Right ventricle myocardium superior (tissue), 1 donor: Measurements from ENCODE around the gene SLMAP. TPM values are rescaled to one million over a fixed set of nuclear protein-coding genes. Genes with fewer than 3 reads are reported as not detected.

Experiments
- ATAC-seq: fragments of 200-7000 bp; cut with Tn5 transposase; one replicate; pipeline ENCODE4 v1.9.1; 2020; ENCODE audit warnings: mild to moderate bottlenecking; ENCODE audit not compliant: poor library complexity
- DNase-seq: peaks from one replicate; pipeline ENCODE4 v3.0.0-alpha.2; 2020
- intact Hi-C: fragments of 100-400 bp; cut with DNase I; formaldehyde crosslinking; loops from one replicate; pipeline ENCODE4 v1.11.2; 2022
- total RNA-seq: library from RNA; stranded (reverse); fragmentation: NEBNext Ultra II Directional; extraction: Animal tissue kit (Norgen Biotek cat#: 25700); gene quantifications from one replicate; pipeline ENCODE4 v1.2.1, GENCODE V29; 2021
- donor health status: DM: no; HTN: yes; CAD: no; lungs with severe emphysema.

SLMAP gene
- total RNA-seq, 1 donor from 2014 or later, result 274 TPM

DNA sequence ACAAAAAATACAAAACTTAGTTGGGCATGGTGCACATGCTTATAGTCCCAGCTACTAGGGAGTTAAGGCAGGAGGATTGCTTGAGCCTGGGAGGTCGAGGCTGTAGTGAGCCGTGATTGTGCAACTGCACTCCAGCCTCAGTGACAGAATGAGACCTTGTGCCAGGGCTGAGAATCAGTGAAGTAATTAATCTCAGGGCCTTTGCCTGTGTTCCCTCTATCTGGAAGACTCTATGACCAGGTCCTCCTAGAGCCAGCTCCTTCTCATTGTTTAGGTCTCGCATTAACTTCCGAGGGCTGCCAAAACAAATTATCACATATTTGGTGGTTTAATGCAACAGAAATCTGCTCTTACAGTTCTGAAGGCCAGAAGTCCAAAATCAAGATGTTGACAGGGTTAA, 210.7 kb downstream of the SLMAP start:
- peak; percentile 48 for ATAC-seq
- DNase-seq, result peak; percentile 49
- intact Hi-C loops, result no loop called here

DNA sequence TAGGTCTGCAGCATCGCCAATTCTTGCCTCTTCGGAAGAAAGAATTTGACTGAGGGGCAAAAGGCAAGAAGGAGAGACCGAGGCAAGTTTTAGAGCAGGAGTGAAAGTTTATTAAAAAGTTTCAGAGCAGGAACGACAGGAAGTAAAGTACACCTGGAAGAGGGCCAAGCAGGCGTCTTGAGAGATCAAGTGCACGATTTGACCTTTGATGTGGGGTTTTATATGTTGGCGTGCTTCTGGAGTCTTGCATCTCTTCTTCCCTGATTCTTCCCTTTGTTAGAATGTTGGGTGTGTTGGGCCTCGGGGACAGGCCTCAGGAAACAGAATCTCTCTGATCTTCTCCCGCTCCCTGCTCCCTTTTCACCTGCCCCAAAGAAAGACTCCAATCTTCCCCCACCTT, 211.5 kb downstream of the SLMAP start:
- ATAC-seq (no peak), DNase-seq (peak; percentile 1)
- intact Hi-C loops, result no loop called here

DNA sequence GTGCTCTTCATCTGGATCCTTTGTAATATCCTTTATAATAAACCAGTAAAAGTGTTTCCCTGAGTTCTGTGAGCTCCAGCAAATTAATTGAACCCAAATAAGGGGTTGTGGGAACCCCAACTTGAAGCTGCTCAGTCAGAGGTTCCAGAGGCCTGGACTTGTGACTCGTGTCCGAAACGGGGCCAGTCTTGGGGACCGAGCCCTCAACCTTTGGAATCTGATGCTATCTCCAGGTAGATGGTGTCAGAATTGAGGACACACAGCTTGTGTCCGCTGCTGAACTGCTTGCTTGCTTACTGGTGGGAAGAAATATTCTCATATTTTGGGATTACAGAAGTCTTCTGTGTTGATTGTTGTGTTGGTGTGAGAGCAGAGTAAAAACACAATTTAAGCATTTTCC, 212.4 kb downstream of the SLMAP start:
- ATAC-seq (no peak), DNase-seq (no peak)
- intact Hi-C loops, result no loop called here

DNA sequence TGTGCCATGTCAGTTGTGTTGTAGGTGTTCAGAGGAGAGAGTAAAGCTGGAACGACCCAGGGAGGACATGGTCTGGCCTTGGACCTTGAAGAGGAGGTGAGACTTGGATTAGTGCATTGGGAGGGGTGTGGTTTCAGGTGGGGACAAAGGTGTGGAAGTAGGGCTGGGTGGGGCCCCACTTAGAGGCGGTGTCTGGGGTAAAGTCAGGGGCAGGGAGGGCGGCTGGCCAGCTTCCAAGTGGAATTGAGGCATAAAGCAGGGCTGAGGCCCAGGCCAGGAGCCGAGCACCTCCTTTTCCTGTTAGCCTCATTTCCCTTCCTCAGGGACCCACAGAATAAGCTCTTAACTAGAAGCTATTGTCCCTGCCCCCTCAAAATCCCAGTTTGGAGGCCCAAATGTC, 215.9 kb downstream of the SLMAP start:
- intact Hi-C loops, result no loop called here
- peak; percentile 55 for ATAC-seq

DNA sequence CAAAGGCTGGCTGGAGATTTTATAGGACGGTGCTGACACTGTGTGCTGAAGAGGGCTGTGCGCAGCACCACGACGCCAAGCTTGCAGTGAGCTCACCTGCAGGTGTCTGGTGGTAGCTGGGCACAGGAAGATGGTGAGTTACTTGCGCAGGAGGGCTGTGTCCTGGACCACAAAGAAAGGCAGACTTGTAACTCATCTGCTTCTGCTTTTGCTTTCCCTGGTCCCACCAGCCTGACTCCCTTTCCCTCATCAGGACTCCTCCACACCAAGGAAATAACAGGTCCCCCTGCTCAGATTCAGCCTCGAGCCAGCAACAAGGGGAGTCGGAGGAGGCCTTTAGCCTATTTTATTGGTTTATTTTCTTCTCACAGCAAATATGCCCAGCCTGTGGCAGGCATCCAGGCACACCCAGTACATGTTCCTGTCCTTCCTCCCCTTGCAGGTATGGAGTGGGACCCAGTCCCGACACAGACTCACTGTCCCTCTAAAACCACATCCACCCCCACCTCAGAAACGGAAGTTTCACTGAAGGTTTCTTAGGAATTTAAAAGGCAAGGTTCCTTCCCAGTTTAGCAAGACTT, 216.5 kb downstream of the SLMAP start:
- intact Hi-C loops, result no loop called here

More for the DNA sequence above, 215.9 kb downstream of the SLMAP start:
- DNase-seq, result no peak

DNA sequence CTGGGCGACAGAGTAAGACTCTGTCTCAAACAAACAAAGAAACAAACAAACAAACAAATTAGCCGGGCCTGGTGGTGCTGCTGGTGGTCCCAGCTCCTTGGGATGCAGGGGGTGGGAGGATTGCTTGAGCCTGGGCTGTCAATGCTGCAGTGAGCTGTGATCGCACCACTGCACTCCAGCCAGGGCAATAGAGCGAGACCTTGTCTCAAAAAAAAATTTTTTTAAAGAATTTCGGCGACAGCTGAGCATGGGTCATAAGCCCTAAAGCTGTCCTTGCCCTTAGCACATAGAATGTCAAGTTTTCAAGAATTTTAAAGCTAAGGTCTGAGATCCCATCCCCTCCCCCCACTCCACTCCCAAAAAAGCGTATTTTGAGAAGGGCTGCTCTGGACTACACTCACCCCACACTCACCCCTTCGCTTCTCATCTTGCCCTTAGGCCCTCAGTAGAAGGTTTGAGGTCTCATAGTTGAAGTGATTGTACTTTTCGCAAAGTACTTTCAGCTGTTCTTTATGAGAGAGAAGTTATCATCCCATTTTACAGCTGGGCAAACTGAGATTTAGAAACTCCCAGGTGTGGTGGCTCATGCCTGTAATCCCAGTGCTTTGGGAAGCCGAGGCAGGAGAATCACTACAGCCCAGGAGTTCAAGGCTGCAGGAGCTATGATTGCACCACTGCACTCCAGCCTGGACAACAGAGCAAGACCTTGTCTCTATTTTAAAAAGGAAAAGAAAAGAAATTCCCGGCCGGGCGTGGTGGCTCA, 217.8 kb downstream of the SLMAP start:
- no peak for ATAC-seq
- no peak for DNase-seq
- intact Hi-C loops, result no loop called here

More for the DNA sequence above, 216.5 kb downstream of the SLMAP start:
- DNase-seq (no peak), ATAC-seq (no peak)

DNA sequence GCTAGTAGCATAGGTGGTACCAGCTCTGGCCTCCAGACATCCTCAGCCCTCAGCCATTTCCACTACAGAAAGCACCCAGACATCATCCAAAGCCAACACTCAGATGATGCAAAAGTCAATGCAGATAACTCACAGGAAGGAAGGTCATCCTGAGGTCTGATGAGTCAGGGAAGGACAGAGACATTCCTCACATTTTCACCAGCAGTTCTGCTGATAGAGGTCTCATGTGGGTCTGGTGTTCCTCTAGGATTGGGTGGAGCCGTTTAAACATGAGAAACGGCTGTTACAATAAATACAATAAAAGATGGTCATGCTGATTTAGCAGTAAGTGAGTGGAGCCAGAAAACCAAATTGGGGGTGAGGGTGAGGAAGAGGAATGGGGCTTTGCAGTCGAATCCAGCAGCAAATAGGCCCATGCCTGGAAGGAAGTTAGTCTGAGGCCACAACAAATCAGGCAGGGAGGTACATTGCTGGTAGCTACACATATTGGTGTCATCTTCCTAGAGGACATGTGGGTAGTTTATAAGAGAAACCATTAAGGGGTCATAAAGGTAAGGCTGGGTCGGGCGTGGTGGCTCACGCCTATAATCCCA, 218.8 kb downstream of the SLMAP start:
- peak; percentile 50 for ATAC-seq
- intact Hi-C loops, result no loop called here
- no peak for DNase-seq

DNA sequence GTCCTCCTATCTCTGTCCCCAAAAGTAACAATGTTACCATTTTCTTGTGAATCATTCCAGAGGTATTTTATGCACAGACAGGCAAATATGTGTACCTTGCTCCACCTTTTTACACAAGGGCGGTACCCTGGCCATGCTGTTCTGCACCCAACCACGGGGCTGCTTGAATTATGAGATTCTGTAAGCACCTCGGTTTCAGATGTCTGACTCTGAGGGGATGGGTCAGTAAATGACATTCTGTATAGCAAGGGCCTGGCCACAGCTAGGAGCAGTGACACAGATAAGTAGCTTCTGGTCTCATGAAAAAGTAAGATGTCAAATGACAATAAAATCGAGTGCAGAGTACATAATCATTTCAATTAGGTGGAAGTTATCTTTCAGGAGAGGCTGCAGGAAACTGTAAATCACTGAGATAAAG, 221.7 kb downstream of the SLMAP start:
- ATAC-seq (no peak), DNase-seq (no peak)
- intact Hi-C loops, result no loop called here

DNA sequence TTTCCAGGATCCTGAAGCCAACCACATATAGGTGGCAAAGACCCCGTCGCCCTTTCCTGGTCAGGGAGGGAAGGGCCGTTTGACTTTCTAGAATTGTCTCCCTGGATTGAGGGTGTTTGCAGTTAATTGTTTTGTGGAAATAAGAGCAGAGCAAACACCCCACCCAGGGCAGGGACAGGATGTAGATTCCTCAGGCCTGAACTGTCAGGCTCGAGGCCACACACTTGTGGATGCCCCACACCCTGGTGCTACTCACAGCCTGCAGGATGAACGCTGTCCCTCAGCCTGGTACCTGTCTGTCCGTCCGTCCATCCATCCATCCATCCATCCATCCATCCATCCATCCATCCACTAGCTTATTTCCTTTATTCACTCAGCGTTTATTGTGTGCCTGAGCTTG, 222.2 kb downstream of the SLMAP start:
- no peak for ATAC-seq
- intact Hi-C loops, result no loop called here

More for the DNA sequence above, 222.2 kb downstream of the SLMAP start:
- no peak for DNase-seq

Other genes with a start within 250 kb of the SLMAP start
- gene DNAH12, start 212.0 kb upstream of the SLMAP start, total RNA-seq, result 0.08 TPM
- gene PDE12, start 200.0 kb upstream of the SLMAP start, total RNA-seq, result 9.0 TPM
- 59.0 TPM for gene ARF4, start 159.0 kb upstream of the SLMAP start, total RNA-seq
- 15.0 TPM for gene DENND6A, start 63.2 kb upstream of the SLMAP start, total RNA-seq